Mesendoderm (in vitro differentiated cells): ENCODE data around the gene MAGEA3. TPM values are rescaled to one million over a fixed set of nuclear protein-coding genes. Genes with fewer than 3 reads are reported as not detected.
"Not testable (repeated sequence)": the region's sequence is repeated elsewhere in the genome, so short reads cannot be mapped to it uniquely, and the experiment has no call there.

ENCODE experiments used
- DNase-seq: peaks from one replicate; pipeline ENCODE4 v3.0.0; 2013
- H2AK5ac ChIP-seq: 2 replicates; pipeline ENCODE4 v1.6.1; 2013; ENCODE audit warnings: low read length, inconsistent platforms
- H2BK120ac ChIP-seq: 2 replicates; pipeline ENCODE4 v1.6.1; 2013; ENCODE audit warnings: low read depth, mild to moderate bottlenecking, low read length, moderate library complexity, mixed read lengths
- H2BK15ac ChIP-seq: replicated peaks from 2 replicates; pipeline ENCODE4 v1.6.1; 2013; ENCODE audit warnings: low read depth, mild to moderate bottlenecking, moderate library complexity
- H2BK5ac ChIP-seq: 2 replicates; pipeline ENCODE4 v1.6.1; 2013; ENCODE audit warnings: low read length, inconsistent platforms
- H3K18ac ChIP-seq: 2 replicates; pipeline ENCODE4 v1.6.1; 2013; ENCODE audit warnings: mild to moderate bottlenecking, low read length, mixed read lengths
- H3K23ac ChIP-seq: one replicate; pipeline ENCODE4 v1.6.1; 2013; ENCODE audit warnings: low read length
- H3K27ac ChIP-seq: 2 replicates; pipeline ENCODE4 v1.5.1; 2013; ENCODE audit warnings: low read depth, mild to moderate bottlenecking, inconsistent platforms, low read length, moderate library complexity
- H3K27me3 ChIP-seq: 2 replicates; pipeline ENCODE4 v1.6.1; 2013; ENCODE audit warnings: low read length, control low read depth, mild to moderate bottlenecking, inconsistent platforms; ENCODE audit not compliant: insufficient read depth, poor library complexity
- H3K36me3 ChIP-seq: 2 replicates; pipeline ENCODE4 v1.6.1; 2013; ENCODE audit warnings: low read length, inconsistent platforms; ENCODE audit not compliant: control insufficient read depth, insufficient read depth
- H3K4ac ChIP-seq: one replicate; pipeline ENCODE4 v1.6.1; 2013; ENCODE audit warnings: low read depth, mild to moderate bottlenecking, low read length, moderate library complexity
- H3K4me1 ChIP-seq: 2 replicates; pipeline ENCODE4 v1.6.1; 2013; ENCODE audit warnings: low read depth, low read length, inconsistent platforms; ENCODE audit not compliant: control insufficient read depth
- H3K4me2 ChIP-seq: 2 replicates; pipeline ENCODE4 v1.6.1; 2013; ENCODE audit warnings: low read length
- H3K4me3 ChIP-seq: 2 replicates; pipeline ENCODE4 v1.5.1; 2013; ENCODE audit warnings: mild to moderate bottlenecking, low read length
- H3K56ac ChIP-seq: one replicate; pipeline ENCODE4 v1.6.1; 2013; ENCODE audit warnings: low read length
- H3K79me1 ChIP-seq: 2 replicates; pipeline ENCODE4 v1.6.1; 2013; ENCODE audit warnings: low read length, inconsistent platforms
- H3K79me2 ChIP-seq: 2 replicates; pipeline ENCODE4 v1.6.1; 2013; ENCODE audit warnings: mild to moderate bottlenecking, low read length; ENCODE audit not compliant: control insufficient read depth, insufficient read depth
- H3K9ac ChIP-seq: 2 replicates; pipeline ENCODE4 v1.6.1; 2013; ENCODE audit warnings: low read length, inconsistent platforms
- H4K5ac ChIP-seq: one replicate; pipeline ENCODE4 v1.6.1; 2013; ENCODE audit warnings: low read length
- H4K8ac ChIP-seq: one replicate; pipeline ENCODE4 v1.6.1; 2013; ENCODE audit warnings: low read depth, mild to moderate bottlenecking, control low read depth, low read length, moderate library complexity
- WGBS: extraction: QIAGEN DNeasy Blood & Tissue Kit; methylation state at CpG from one replicate; pipeline ENCODE4 v1.1.7; 2013; ENCODE audit warnings: low lambda C conversion rate, missing lambda C conversion rate; ENCODE audit not compliant: insufficient coverage; ENCODE audit errors: extremely low coverage; 5-methylcytosine and 5-hydroxymethylcytosine counted together
- polyA plus RNA-seq, 2 experiments: library from polyadenylated mRNA; stranded (reverse); fragments of 200-250 nt; gene quantifications; one replicate each; pipeline ENCODE4 v1.2.3, GENCODE V29; 2013

MAGEA3 gene, protein sequence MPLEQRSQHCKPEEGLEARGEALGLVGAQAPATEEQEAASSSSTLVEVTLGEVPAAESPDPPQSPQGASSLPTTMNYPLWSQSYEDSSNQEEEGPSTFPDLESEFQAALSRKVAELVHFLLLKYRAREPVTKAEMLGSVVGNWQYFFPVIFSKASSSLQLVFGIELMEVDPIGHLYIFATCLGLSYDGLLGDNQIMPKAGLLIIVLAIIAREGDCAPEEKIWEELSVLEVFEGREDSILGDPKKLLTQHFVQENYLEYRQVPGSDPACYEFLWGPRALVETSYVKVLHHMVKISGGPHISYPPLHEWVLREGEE
- polyA plus RNA-seq (2013, experiment 1 of 2), result not detected
- polyA plus RNA-seq (2013, experiment 2 of 2), result not detected

DNA sequence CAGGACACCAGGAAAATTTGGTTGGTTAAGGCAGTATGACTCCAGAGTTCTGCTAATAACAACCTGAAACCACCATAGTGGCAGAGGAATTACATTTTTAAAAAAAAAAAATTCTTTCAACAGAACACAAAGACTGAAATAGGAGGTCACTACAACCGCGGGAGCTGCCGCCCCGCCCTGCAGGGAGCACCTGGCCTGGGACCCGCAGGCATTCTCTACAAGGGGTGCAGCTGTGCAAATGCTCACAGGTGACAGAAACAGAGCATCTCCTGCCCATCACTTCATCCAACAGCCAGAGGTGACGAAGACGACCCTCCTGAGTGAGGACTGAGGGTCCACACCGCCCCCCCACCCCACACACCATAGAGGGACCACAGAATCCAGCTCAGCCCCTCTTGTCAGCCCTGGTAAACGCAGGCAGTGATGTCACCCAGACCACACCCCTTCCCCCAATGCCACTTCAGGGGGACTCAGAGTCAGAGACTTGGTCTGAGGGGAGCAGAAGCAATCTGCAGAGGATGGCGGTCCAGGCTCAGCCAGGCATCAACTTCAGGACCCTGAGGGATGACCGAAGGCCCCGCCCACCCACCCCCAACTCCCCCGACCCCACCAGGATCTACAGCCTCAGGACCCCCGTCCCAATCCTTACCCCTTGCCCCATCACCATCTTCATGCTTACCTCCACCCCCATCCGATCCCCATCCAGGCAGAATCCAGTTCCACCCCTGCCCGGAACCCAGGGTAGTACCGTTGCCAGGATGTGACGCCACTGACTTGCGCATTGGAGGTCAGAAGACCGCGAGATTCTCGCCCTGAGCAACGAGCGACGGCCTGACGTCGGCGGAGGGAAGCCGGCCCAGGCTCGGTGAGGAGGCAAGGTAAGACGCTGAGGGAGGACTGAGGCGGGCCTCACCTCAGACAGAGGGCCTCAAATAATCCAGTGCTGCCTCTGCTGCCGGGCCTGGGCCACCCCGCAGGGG, at the start of gene MAGEA3:
Gene MAGEA3, plus strand, starts transcription at position 843 of the 980 bp plus-strand sequence. CDS start 2,039 bp downstream, outside the sequence.
- not testable (repeated sequence) for H2AK5ac ChIP-seq, H4K5ac ChIP-seq, H3K9ac ChIP-seq, H2BK5ac ChIP-seq, H3K23ac ChIP-seq, H3K4me1 ChIP-seq, H3K4ac ChIP-seq, H4K8ac ChIP-seq, H3K36me3 ChIP-seq, H3K79me1 ChIP-seq, H3K18ac ChIP-seq, H3K27ac ChIP-seq, H3K79me2 ChIP-seq, H3K4me3 ChIP-seq, H2BK15ac ChIP-seq, H3K56ac ChIP-seq, H3K27me3 ChIP-seq, H2BK120ac ChIP-seq, H3K4me2 ChIP-seq, DNase-seq
- no CpG with 5 or more reads among the region's 34 CpGs for WGBS

DNA sequence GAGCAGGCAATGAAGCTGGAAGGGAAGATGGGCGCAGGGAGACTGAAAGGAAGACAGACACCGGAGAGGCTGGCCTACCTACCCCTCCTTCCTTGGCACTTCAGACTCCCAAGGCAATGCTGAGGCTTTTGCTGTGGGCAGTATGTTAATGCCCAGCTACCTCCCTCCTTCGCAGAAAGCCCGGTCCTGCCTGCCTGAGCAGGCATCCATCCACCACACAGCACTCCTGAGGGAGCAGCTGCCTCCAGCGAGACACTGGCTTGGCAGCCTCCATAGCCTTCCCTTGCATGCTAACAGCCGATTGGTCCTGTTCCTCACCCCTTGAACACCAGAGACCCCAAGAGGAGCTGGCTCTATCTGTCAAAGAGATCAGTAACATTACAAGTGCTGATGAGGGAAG, 46.5 kb upstream of the MAGEA3 start:
- Histone ChIP-seq H3K79me1 (no peaks in the 10 kb centered on the region), H3K4me2 (no peak overlapping the region), H2BK5ac (no peak overlapping the region), H3K4me3 (no peak overlapping the region), H3K27ac (no peak overlapping the region), H3K4me1 (no peaks in the 10 kb centered on the region), H2AK5ac (no peak overlapping the region), H3K18ac (no peak overlapping the region), H4K5ac (no peak overlapping the region), H3K56ac (no peak overlapping the region), H2BK120ac (no peak overlapping the region), H3K9ac (no peak overlapping the region), H3K23ac (no peak overlapping the region), H3K4ac (no peak overlapping the region), H4K8ac (no peak overlapping the region), H3K36me3 (no peaks in the 10 kb centered on the region), H3K27me3 (no peaks in the 10 kb centered on the region), H3K79me2 (no peaks in the 10 kb centered on the region), H2BK15ac (no peak overlapping the region)
- no CpG with 5 or more reads among the region's 6 CpGs for WGBS
- DNase-seq, result no peak

DNA sequence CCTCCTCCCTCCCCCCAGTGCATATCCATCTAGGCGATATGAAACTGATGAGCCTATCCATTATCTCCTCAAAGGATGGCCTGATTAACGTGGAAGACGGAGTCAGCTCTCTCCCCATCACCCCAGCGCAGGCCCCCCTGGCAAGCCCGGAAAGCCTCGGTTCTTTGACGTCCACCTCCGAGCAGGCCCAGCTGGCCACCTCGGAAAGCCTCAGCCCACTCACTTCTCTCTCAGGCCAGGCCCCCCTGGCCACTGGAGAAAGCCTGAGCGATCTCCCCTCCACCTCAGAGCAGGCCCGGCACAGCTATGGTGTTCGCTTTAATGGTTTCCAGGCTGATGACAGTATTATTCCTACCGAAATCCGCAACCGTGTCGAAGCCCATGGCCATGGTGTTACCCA, 46.1 kb upstream of the MAGEA3 start:
- Histone ChIP-seq H3K9ac (no peak overlapping the region), H3K36me3 (no peaks in the 10 kb centered on the region)
- no CpG with 5 or more reads among the region's 16 CpGs for WGBS

DNA sequence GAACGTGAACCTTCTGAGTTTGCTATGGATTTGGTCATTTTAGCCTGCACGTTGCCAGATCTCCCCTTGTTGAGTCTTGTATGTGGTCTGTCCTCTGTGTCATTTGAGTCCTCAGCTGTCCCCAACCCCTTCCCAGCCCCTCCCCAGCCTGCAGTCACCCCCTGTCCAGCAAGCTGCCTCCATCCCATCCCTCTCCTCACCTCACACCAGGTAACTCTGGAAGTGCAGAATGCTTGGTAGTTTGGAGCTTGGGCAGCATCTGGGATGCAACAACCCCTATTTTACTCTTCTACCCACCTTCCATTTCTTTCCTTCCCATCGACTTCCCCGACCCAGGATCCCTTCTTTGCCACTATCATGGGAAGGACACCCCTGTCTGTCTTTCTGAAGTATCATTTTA, 42.5 kb upstream of the MAGEA3 start:
- WGBS, result no CpG with 5 or more reads among the region's 4 CpGs
- no peak overlapping the region for H4K5ac ChIP-seq
- H3K4me1 ChIP-seq, result no peaks in the 10 kb centered on the region
- H3K4ac ChIP-seq, result no peak overlapping the region
- H2BK15ac ChIP-seq, result no peak overlapping the region
- H3K4me3 ChIP-seq, result no peak overlapping the region
- no peaks in the 10 kb centered on the region for H3K79me2 ChIP-seq
- H3K79me1 ChIP-seq, result no peaks in the 10 kb centered on the region
- no peaks in the 10 kb centered on the region for H3K27me3 ChIP-seq
- no peak overlapping the region for H2BK120ac ChIP-seq
- no peak overlapping the region for H3K18ac ChIP-seq
- H2BK5ac ChIP-seq, result no peak overlapping the region
- no peak overlapping the region for H3K56ac ChIP-seq
- no peak overlapping the region for H3K27ac ChIP-seq
- DNase-seq, result no peak
- H4K8ac ChIP-seq, result no peak overlapping the region
- H3K36me3 ChIP-seq, result no peaks in the 10 kb centered on the region
- no peak overlapping the region for H3K4me2 ChIP-seq
- no peak overlapping the region for H3K23ac ChIP-seq
- H2AK5ac ChIP-seq, result no peak overlapping the region
- no peak overlapping the region for H3K9ac ChIP-seq

More for the DNA sequence above, 46.1 kb upstream of the MAGEA3 start:
- Histone ChIP-seq H3K27ac (no peak overlapping the region), H3K23ac (no peak overlapping the region), H3K56ac (no peak overlapping the region), H3K4me3 (no peak overlapping the region), H2BK15ac (no peak overlapping the region), H4K8ac (no peak overlapping the region), H2BK5ac (no peak overlapping the region), H3K4me2 (no peak overlapping the region), H2AK5ac (no peak overlapping the region), H2BK120ac (no peak overlapping the region), H3K79me1 (no peaks in the 10 kb centered on the region), H3K4ac (no peak overlapping the region), H3K18ac (no peak overlapping the region), H4K5ac (no peak overlapping the region), H3K27me3 (no peaks in the 10 kb centered on the region), H3K79me2 (no peaks in the 10 kb centered on the region), H3K4me1 (no peaks in the 10 kb centered on the region)
- no peak for DNase-seq

DNA sequence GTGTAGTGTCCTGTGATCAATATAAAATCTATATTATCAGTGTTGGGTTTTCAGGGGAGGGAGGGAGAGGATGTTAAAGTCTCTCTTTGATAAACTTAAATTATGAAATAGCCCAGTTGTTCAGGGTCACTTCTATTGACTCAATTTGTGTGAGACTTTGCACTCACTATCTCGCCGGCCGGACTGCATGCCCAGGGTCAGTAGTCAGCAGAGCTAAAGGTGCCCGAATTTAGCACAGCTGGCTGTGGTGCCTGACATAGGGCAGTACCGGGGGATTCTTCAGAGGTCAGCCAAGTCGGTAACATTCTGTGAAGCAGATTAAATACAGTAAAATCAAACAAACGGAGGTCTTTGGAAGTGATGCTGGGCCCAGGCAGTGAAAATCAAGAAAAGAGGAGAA, 41.7 kb upstream of the MAGEA3 start:
- Histone ChIP-seq H3K4ac (no peak overlapping the region), H4K8ac (no peak overlapping the region), H2BK15ac (no peak overlapping the region), H3K4me2 (no peak overlapping the region), H2AK5ac (no peak overlapping the region), H3K27ac (no peak overlapping the region), H3K4me1 (no peaks in the 10 kb centered on the region), H3K56ac (no peak overlapping the region), H2BK5ac (no peak overlapping the region), H3K4me3 (no peak overlapping the region), H3K36me3 (no peaks in the 10 kb centered on the region), H2BK120ac (no peak overlapping the region), H3K18ac (no peak overlapping the region), H4K5ac (no peak overlapping the region), H3K27me3 (no peaks in the 10 kb centered on the region), H3K79me2 (no peaks in the 10 kb centered on the region), H3K79me1 (no peaks in the 10 kb centered on the region), H3K23ac (no peak overlapping the region), H3K9ac (no peak overlapping the region)
- no peak for DNase-seq
- no CpG with 5 or more reads among the region's 7 CpGs for WGBS
